Karpas-422 (cell line): ENCODE data around the gene TFCP2L1. TPM values are rescaled to one million over a fixed set of nuclear protein-coding genes. Genes with fewer than 3 reads are reported as not detected.

Source experiments
- DNase-seq: peaks from one replicate; pipeline ENCODE4 v3.0.0-alpha.2; 2015
- H2AFZ ChIP-seq: fragments of 200-600 bp; sonication (generic); 2 replicates; pipeline ENCODE4 v1.6.1; 2014; ENCODE audit warnings: antibody characterized with exemption, low read length, mixed read lengths
- H3K27ac ChIP-seq: fragments of 200-600 bp; sonication (generic); 2 replicates; pipeline ENCODE4 v1.5.1; 2014; ENCODE audit warnings: mild to moderate bottlenecking, low read length, moderate library complexity
- H3K27me3 ChIP-seq: fragments of 200-600 bp; sonication (generic); 2 replicates; pipeline ENCODE4 v1.6.1; 2014; ENCODE audit warnings: low read length, mixed read lengths
- H3K36me3 ChIP-seq: fragments of 200-600 bp; sonication (generic); 2 replicates; pipeline ENCODE4 v1.6.1; 2014; ENCODE audit warnings: low read length, mixed read lengths; ENCODE audit not compliant: insufficient read depth
- H3K4me1 ChIP-seq: fragments of 200-600 bp; sonication (generic); 2 replicates; pipeline ENCODE4 v1.6.1; 2014; ENCODE audit warnings: mild to moderate bottlenecking, low read length, mixed read lengths
- H3K4me2 ChIP-seq: fragments of 200-600 bp; sonication (generic); 2 replicates; pipeline ENCODE4 v1.6.1; 2014; ENCODE audit warnings: low read length, low read depth, mild to moderate bottlenecking; ENCODE audit not compliant: poor library complexity, severe bottlenecking
- H3K4me3 ChIP-seq: fragments of 200-600 bp; sonication (generic); 2 replicates; pipeline ENCODE4 v1.5.1; 2014; ENCODE audit warnings: mild to moderate bottlenecking, antibody characterized with exemption, low read length, mixed read lengths
- H3K79me2 ChIP-seq: fragments of 200-600 bp; sonication (generic); 2 replicates; pipeline ENCODE4 v1.6.1; 2014; ENCODE audit warnings: mild to moderate bottlenecking, low read length, mixed read lengths
- H3K9ac ChIP-seq: fragments of 200-600 bp; sonication (generic); 2 replicates; pipeline ENCODE4 v1.6.0; 2014; ENCODE audit warnings: low read length
- H3K9me2 ChIP-seq: fragments of 200-600 bp; sonication (generic), shearing (Covaris generic); replicated peaks from 2 replicates; pipeline ENCODE4 v1.6.0; 2014; ENCODE audit warnings: mild to moderate bottlenecking, low read length, moderate library complexity; ENCODE audit not compliant: insufficient read depth
- H3K9me3 ChIP-seq: fragments of 300-700, 200-600 bp; sonication (generic); 2 replicates; pipeline ENCODE4 v1.6.1; 2014; ENCODE audit warnings: low read length, mixed read lengths
- H4K20me1 ChIP-seq: fragments of 200-600 bp; sonication (generic); 2 replicates; pipeline ENCODE4 v1.6.1; 2014; ENCODE audit warnings: mild to moderate bottlenecking, antibody characterized with exemption, low read length, low read depth; ENCODE audit not compliant: insufficient read depth
- total RNA-seq: library from RNA; depleted of rRNA; stranded (reverse); fragments of >200 nt; shearing (Covaris generic); gene quantifications from 2 replicates; pipeline ENCODE4 v1.2.3, GENCODE V29; 2014; ENCODE audit warnings: low replicate concordance; rRNA removed

Gene TFCP2L1
- total RNA-seq, 1 experiment from 2014 or later = not detected

DNA sequence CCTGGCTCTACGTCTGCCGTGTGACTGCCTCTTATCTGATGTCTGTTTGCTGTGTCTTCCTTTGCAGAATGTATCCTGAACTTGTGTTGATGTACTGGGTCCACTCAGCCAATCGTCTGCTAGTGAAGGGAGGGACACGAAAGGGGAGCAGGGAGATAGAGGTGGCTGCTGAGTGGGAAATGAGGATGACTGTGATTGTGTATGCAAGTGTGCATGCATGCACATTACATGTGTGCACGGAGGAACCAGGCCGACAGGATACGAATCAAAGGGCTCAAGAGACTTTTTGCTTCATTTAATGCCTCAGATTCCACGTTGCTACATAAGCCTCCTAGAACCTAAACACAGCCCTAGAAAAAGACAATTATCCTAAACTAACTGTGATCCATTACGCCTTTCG, 111.2 kb downstream of the TFCP2L1 start:
- Histone ChIP-seq H2AFZ (no peak overlapping the region), H3K9me2 (no peaks in the 10 kb centered on the region), H4K20me1 (0 out of 2 replicates have a peak, but pooled peaks cover 3% of the 10 kb centered on the region), H3K27ac (no peak overlapping the region), H3K4me2 (no peak overlapping the region), H3K36me3 (no peaks in the 10 kb centered on the region), H3K4me1 (no peaks in the 10 kb centered on the region), H3K9me3 (no peaks in the 10 kb centered on the region), H3K9ac (no peak overlapping the region), H3K79me2 (no peaks in the 10 kb centered on the region), H3K27me3 (no peaks in the 10 kb centered on the region), H3K4me3 (no peak overlapping the region)
- no peak for DNase-seq

DNA sequence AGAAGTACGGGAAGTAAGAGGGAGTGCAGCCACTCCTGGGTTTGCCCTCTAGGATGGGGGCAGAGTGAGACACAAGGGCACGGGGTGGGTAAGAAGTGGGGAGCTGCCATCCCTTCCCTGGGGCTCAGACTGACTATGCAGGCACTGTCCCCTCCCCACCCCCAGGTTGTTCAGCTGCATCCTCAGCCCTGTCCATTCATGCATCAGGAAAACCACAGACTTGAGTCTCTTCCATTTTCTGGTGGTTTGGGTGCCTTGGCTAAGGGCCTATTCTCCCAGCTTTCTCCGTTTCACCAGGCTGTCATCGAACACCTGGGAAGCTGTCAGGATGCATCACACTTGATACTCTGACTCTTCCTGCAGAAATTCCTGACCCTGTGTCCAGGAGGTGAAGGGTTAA, 111.9 kb downstream of the TFCP2L1 start:
- no peak overlapping the region for H2AFZ ChIP-seq
- no peaks in the 10 kb centered on the region for H3K9me2 ChIP-seq

DNA sequence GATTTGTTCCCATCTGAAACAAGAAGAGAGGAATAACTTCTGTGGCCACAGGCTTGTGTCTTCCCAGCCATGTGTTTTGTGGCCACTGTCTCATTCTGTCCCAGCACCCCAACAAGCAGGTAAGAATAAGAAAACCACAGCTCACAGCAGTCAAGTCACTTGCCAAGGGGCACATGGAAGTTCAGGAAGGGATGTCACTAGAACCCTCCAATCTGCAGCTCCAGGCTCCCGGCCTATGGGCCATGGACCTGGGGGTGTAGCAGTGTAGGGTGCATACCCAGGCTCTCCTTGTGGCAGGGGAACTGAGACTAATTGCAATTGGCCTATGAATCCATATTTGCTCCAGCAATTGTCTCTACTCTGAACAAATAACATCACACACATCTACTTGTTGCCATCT, 112.5 kb downstream of the TFCP2L1 start:
- H3K9me2 ChIP-seq = no peaks in the 10 kb centered on the region
- H3K9ac ChIP-seq = no peak overlapping the region
- H3K9me3 ChIP-seq = no peaks in the 10 kb centered on the region
- H3K4me2 ChIP-seq = no peak overlapping the region
- H3K27me3 ChIP-seq = no peaks in the 10 kb centered on the region
- no peak overlapping the region for H3K4me3 ChIP-seq
- H2AFZ ChIP-seq = no peak overlapping the region
- H3K79me2 ChIP-seq = no peaks in the 10 kb centered on the region
- no peaks in the 10 kb centered on the region for H3K36me3 ChIP-seq
- no peaks in the 10 kb centered on the region for H3K4me1 ChIP-seq
- no peaks in the 10 kb centered on the region for H4K20me1 ChIP-seq
- no peak for DNase-seq
- H3K27ac ChIP-seq = no peak overlapping the region

More for the DNA sequence above, 111.9 kb downstream of the TFCP2L1 start:
- no peak overlapping the region for H3K4me2 ChIP-seq
- H3K9ac ChIP-seq = no peak overlapping the region
- no peaks in the 10 kb centered on the region for H3K27me3 ChIP-seq
- H3K9me3 ChIP-seq = no peaks in the 10 kb centered on the region
- H3K4me3 ChIP-seq = no peak overlapping the region
- no peaks in the 10 kb centered on the region for H4K20me1 ChIP-seq
- no peaks in the 10 kb centered on the region for H3K4me1 ChIP-seq
- no peaks in the 10 kb centered on the region for H3K36me3 ChIP-seq
- DNase-seq = no peak
- no peaks in the 10 kb centered on the region for H3K79me2 ChIP-seq
- no peak overlapping the region for H3K27ac ChIP-seq

DNA sequence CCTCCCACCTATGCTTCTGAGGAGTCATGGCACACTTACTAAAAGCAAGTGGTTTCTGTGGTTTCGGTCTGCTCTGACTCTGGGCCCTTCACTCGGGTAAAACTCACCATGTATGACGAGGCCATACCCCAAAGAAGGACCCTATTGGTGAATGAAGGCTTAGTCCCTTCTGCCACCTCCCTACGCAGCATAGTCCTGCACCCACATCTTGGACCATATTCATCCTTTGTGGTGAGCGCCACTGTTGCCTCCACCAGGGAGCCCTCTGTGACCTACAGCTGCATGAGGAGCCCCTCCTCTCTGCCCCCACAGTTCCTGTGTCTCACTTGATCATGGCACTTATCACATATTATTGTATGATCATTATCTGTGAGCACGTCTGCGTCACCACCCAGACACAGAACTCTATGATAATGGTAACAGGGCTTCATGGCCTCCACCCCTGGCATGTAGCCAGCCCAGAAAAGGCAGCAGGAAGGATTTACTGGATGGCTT, 113.3 kb downstream of the TFCP2L1 start:
- Histone ChIP-seq H3K4me1 (no peaks in the 10 kb centered on the region), H3K36me3 (no peaks in the 10 kb centered on the region), H3K4me3 (no peak overlapping the region), H3K9ac (no peak overlapping the region), H3K9me2 (no peaks in the 10 kb centered on the region), H3K27me3 (no peaks in the 10 kb centered on the region), H2AFZ (no peak overlapping the region), H3K4me2 (no peak overlapping the region), H3K27ac (no peak overlapping the region), H3K79me2 (no peaks in the 10 kb centered on the region), H3K9me3 (no peaks in the 10 kb centered on the region), H4K20me1 (no peaks in the 10 kb centered on the region)
- DNase-seq = no peak

DNA sequence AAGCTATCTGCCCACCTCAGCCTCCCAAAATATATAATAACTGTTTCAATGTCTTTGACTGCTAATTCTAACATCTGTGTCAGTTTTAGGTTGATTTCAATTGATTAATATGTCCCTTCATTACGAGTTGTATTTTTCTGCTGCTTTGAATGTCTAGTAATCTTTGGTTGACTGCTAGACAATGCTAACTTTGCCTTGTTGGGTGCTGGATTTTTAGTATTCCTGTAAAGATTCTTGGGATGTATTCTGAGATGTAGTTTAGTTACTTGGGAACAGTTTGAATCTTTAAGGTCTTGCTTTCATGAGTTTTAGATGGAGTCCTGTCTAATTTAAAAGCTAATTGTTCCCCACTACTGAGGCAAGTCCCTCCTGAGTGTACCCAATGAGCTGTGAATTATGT, 114.4 kb downstream of the TFCP2L1 start:
- Histone ChIP-seq H3K27ac (no peak overlapping the region), H3K4me2 (no peak overlapping the region), H3K4me3 (no peak overlapping the region), H3K4me1 (no peaks in the 10 kb centered on the region), H3K79me2 (no peaks in the 10 kb centered on the region), H3K27me3 (no peaks in the 10 kb centered on the region), H3K9ac (no peak overlapping the region), H4K20me1 (no peaks in the 10 kb centered on the region), H3K36me3 (no peaks in the 10 kb centered on the region), H3K9me3 (no peaks in the 10 kb centered on the region), H2AFZ (no peak overlapping the region), H3K9me2 (no peaks in the 10 kb centered on the region)
- DNase-seq = no peak

DNA sequence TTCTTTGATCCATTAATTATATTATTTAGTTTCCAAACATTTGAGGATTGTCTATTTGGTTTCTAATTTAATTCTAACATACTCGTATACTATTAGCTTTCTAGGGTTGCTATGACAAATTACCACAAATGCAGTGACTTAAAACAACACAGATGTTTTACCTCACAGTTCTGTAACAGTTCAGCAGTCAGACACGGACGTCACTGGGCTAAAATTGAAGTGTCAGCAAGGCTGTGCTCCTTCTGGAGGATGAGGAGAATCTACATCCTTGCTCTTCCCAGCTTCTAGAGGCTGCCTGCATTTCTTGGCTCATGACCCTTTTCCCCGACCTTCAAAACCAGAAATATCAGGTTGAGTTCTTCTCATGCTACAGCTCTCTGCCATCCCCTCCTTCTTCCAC, 117.6 kb downstream of the TFCP2L1 start:
- Histone ChIP-seq H2AFZ (no peak overlapping the region), H3K4me2 (no peak overlapping the region), H3K79me2 (no peaks in the 10 kb centered on the region), H3K4me3 (no peak overlapping the region), H3K27me3 (0 out of 2 replicates have a peak, but pooled peaks cover 3% of the 10 kb centered on the region), H3K27ac (no peak overlapping the region), H3K9me2 (no peaks in the 10 kb centered on the region), H3K9me3 (peaks cover 4% of the 10 kb centered on the region; the same call in 1 of the 2 replicates), H3K36me3 (no peaks in the 10 kb centered on the region), H3K9ac (no peak overlapping the region), H4K20me1 (no peaks in the 10 kb centered on the region), H3K4me1 (no peaks in the 10 kb centered on the region)
- peak; percentile 12 for DNase-seq

Other genes starting within 250 kb of the TFCP2L1 start
- gene RNU4ATAC, start 245.7 kb upstream of the TFCP2L1 start, total RNA-seq = not detected in 2 replicates